Panc1 (cell line): ENCODE results near the gene GPR107. TPM values are rescaled to one million over a fixed set of nuclear protein-coding genes. Genes with fewer than 3 reads are reported as not detected.

Source experiments
- ATAC-seq: fragments of 200-7000 bp; cut with Tn5 transposase; 2 replicates; pipeline ENCODE4 v1.9.1; 2020; ENCODE audit warnings: mild to moderate bottlenecking, moderate library complexity
- BruUV-seq: library from RNA; stranded (reverse); fragments of 400-500 nt; replicated peaks from 2 replicates; lab custom pipeline; 2021; lab: Mats Ljungman, UMichigan
- CTCF ChIA-PET: fragments of 300-600 bp; sonication (Branson Sonifier 250); formaldehyde crosslinking; loops from one replicate; lab custom pipeline; 2022; ENCODE audit warnings: antibody characterized with exemption; lab: Charles Lee
- POLR2A ChIA-PET: fragments of 300-600 bp; sonication (Branson Sonifier 250); formaldehyde crosslinking; loops from one replicate; lab custom pipeline; 2022; ENCODE audit warnings: antibody characterized with exemption; lab: Charles Lee
- DNase-seq: peaks from one replicate; pipeline ENCODE4 v3.0.0-alpha.2; 2010; ENCODE audit warnings: low read depth, low spot score
- H3K27ac ChIP-seq: 2 replicates; pipeline ENCODE4 v1.5.1; 2011; ENCODE audit warnings: mild to moderate bottlenecking, low read length, inconsistent platforms
- H3K27me3 ChIP-seq: fragments of 200-500 bp; sonication (Bioruptor generic); 2 replicates; pipeline ENCODE4 v1.6.0; 2014; ENCODE audit warnings: low read length, inconsistent platforms; ENCODE audit not compliant: control insufficient read depth, insufficient read depth
- H3K36me3 ChIP-seq: fragments of 200-500 bp; sonication (Bioruptor generic); 2 replicates; pipeline ENCODE4 v1.5.1; 2014; ENCODE audit warnings: inconsistent platforms, mild to moderate bottlenecking, low read length, moderate library complexity; ENCODE audit not compliant: control insufficient read depth, insufficient read depth
- H3K4me1 ChIP-seq: 2 replicates; pipeline ENCODE4 v1.5.1; 2011; ENCODE audit warnings: inconsistent platforms, mild to moderate bottlenecking, low read length, moderate library complexity; ENCODE audit not compliant: control insufficient read depth, insufficient read depth
- H3K4me3 ChIP-seq, 2 experiments: 2 replicates each; pipeline ENCODE4 v1.5.1; 2011 to 2012; ENCODE audit warnings: low read depth in 2 of 2, low read length in 2 of 2, mild to moderate bottlenecking in 2 of 2, inconsistent platforms in 1 of 2, moderate library complexity in 1 of 2
- H3K9me3 ChIP-seq: fragments of 200-500 bp; sonication (Bioruptor generic); 2 replicates; pipeline ENCODE4 v1.5.1; 2014; ENCODE audit warnings: low read depth, mild to moderate bottlenecking, inconsistent platforms, low read length, moderate library complexity; ENCODE audit not compliant: control insufficient read depth, insufficient read depth
- CTCF ChIP-seq: fragments of 450-650 bp; IDR thresholded peaks from 2 replicates; pipeline ENCODE4 v1.5.1; 2017; ENCODE audit warnings: mild to moderate bottlenecking
- POLR2AphosphoS5 ChIP-seq: IDR thresholded peaks from 2 replicates; pipeline ENCODE4 v1.6.1; 2012; ENCODE audit warnings: mild to moderate bottlenecking, low read depth, low read length, moderate library complexity
- REST ChIP-seq, 2 experiments: IDR thresholded peaks; 2 replicates each; pipeline ENCODE4 v1.6.1; 2011 to 2012; ENCODE audit warnings: low read depth in 2 of 2, control low read depth in 1 of 2, low read length in 1 of 2, mild to moderate bottlenecking in 1 of 2, moderate library complexity in 1 of 2; ENCODE audit not compliant: insufficient read depth in 1 of 2
- SIN3A ChIP-seq: IDR thresholded peaks from 2 replicates; pipeline ENCODE4 v1.6.1; 2012; ENCODE audit warnings: low read depth, mild to moderate bottlenecking, low read length, moderate library complexity, borderline replicate concordance; ENCODE audit not compliant: insufficient read depth
- TCF7L2 ChIP-seq: IDR thresholded peaks from 2 replicates; pipeline ENCODE4 v1.6.1; 2011; ENCODE audit warnings: mild to moderate bottlenecking, low read depth, low read length, inconsistent platforms
- in situ Hi-C: cut with HindIII; loops from 2 replicates; pipeline ENCODE4 v1.10.0; 2016; ENCODE audit warnings: low sequenced_read_pairs, low pct_unique_long_range_greater_than_20kb
- intact Hi-C: fragments of 100-400 bp; cut with micrococcal nuclease; formaldehyde crosslinking; loops from one replicate; pipeline ENCODE4 v1.10.0; 2022; ENCODE audit not compliant: unreplicated experiment
- total RNA-seq: library from RNA; stranded (reverse); gene quantifications from one replicate; pipeline ENCODE4 v1.2.1, GENCODE V29; 2021; ENCODE audit not compliant: unreplicated experiment

Gene GPR107
- total RNA-seq, 1 experiment from 2014 or later, result 43.0 TPM

- ATAC-seq (no peak), DNase-seq (no peak)
- ChIA-PET POLR2A (interaction anchor here (0.6 kb wide), 1 partner anchor 126 kb away, joined by 3 read pairs; no protein-coding TSS in a partner anchor), CTCF (no interaction called here)
- H3K36me3 ChIP-seq, result no peaks in the 10 kb centered on the region
- no peaks in the 10 kb centered on the region for H3K9me3 ChIP-seq
- BruUV-seq, result no TSS peak
- in situ Hi-C loops (no loop called here), intact Hi-C loops (no loop called here)
- H3K27me3 ChIP-seq, result no peaks in the 10 kb centered on the region
- no peak overlapping the region for H3K4me3 ChIP-seq
- no peak overlapping the region for H3K27ac ChIP-seq
- TF ChIP-seq TCF7L2 (no peak), REST (IDR thresholded peaks at IDR 0.05; ENCODE audit: insufficient read depth in 1 of 2, low read depth in 2 of 2, low read length in 1 of 2) (no peak), SIN3A (no peak), POLR2AphosphoS5 (no peak), CTCF (no peak)
- no peaks in the 10 kb centered on the region for H3K4me1 ChIP-seq
Observed at GRCh38 chr9:130147910-130148309, 94.2 kb downstream of the GPR107 start.

GRCh38 chr9:130149031-130149430, 95.3 kb downstream of the GPR107 start:
- Histone ChIP-seq H3K4me1 (no peaks in the 10 kb centered on the region), H3K9me3 (no peaks in the 10 kb centered on the region), H3K4me3 (no peak overlapping the region), H3K27me3 (no peaks in the 10 kb centered on the region), H3K36me3 (no peaks in the 10 kb centered on the region), H3K27ac (no peak overlapping the region)
- in situ Hi-C loops, result no loop called here
- no peak for DNase-seq
- BruUV-seq, result no TSS peak
- ChIA-PET CTCF (no interaction called here), POLR2A (no interaction called here)
- TF ChIP-seq TCF7L2 (no peak), CTCF (no peak), POLR2AphosphoS5 (no peak), REST (IDR thresholded peaks at IDR 0.05; ENCODE audit: insufficient read depth in 1 of 2, low read depth in 2 of 2, low read length in 1 of 2) (no peak)
- ATAC-seq, result no peak
- intact Hi-C loops, result no loop called here
